Pancreas (tissue), 10 donors: ENCODE results near the gene TNS3. TPM values are rescaled to one million over a fixed set of nuclear protein-coding genes. Genes with fewer than 3 reads are reported as not detected.
A peak's percentile ranks its signal among the peaks of the same experiment; 100 is the strongest.

Experiments
- ATAC-seq, 4 donors: fragments of 200-7000 bp; cut with Tn5 transposase; one replicate each; pipeline versions ENCODE4 v1.8.0 to v1.9.1; 2020; ENCODE audit warnings: mild to moderate bottlenecking in 4 of 4, moderate library complexity in 4 of 4
- DNase-seq, 6 donors: peaks; one replicate each; pipeline ENCODE4 v3.0.0-alpha.2; 2020
- FAIRE-seq: peaks from 2 replicates; lab custom pipeline; 2012; peaks lifted over from hg19 to GRCh38; lab: Jason Lieb, UNC
- H3K27ac ChIP-seq, 4 donors: fragments of 200-600 bp; sonication (generic); 1 replicate in 3 of 4; 2 replicates in 1 of 4; pipeline versions ENCODE4 v1.5.0 to v1.8.0; 2020
- H3K27me3 ChIP-seq, 4 donors: fragments of 200-600 bp; one replicate each; pipeline ENCODE4 v1.8.0; 2021
- H3K36me3 ChIP-seq, 3 donors: fragments of 200-600 bp; sonication (generic) in 1 of 3; one replicate each; pipeline versions ENCODE4 v1.5.0 to v1.8.0; 2020 to 2021
- H3K4me1 ChIP-seq, 3 donors: fragments of 200-600 bp; one replicate each; pipeline ENCODE4 v1.8.0; 2021
- H3K4me3 ChIP-seq, 4 donors: fragments of 200-600 bp; sonication (generic) in 2 of 4; one replicate each; pipeline versions ENCODE4 v1.5.0 to v1.8.0; 2020 to 2021
- H3K9me3 ChIP-seq, 4 donors: fragments of 200-600 bp; one replicate each; pipeline ENCODE4 v1.8.0; 2021
- WGBS, 2 donors: extraction: QIAGEN DNeasy Blood & Tissue Kit; methylation state at CpG; one replicate each; pipeline ENCODE4 v1.1.7; 2013; 5-methylcytosine and 5-hydroxymethylcytosine counted together
- intact Hi-C, 3 donors: fragments of 100-400 bp; cut with DNase I; formaldehyde crosslinking; loops; one replicate each; pipeline versions ENCODE4 v1.11.1 to v1.14.2; 2022
- polyA plus RNA-seq, 2 donors: library from polyadenylated mRNA; stranded (reverse); fragments of 200-250 nt; gene quantifications; one replicate each; pipeline ENCODE4 v1.2.3, GENCODE V29; 2013
- total RNA-seq, 6 donors: library from RNA; stranded (reverse); fragmentation: NEBNext Ultra II Directional in 4 of 6; extraction: Animal tissue kit (Norgen Biotek cat#: 25700) in 4 of 6; gene quantifications; one replicate each; pipeline versions ENCODE4 v1.2.1 to v1.2.4, GENCODE V29; 2021 to 2023
- TF ChIP-seq, protein P1 (sequence below), 4 donors: fragments of 200-600 bp; sonication (generic) in 3 of 4; IDR thresholded peaks; one replicate each; pipeline versions ENCODE4 v1.5.0 to v1.8.0; 2021; ENCODE audit warnings: antibody characterized with exemption in 4 of 4
- donor health status: healthy with polysubstance abuse.
- donor health status: DM: no; HTN: no; CAD: no; lungs with moderate emphysema.
- donor health status: DM: no; HTN: no; CAD: no.
- donor health status: control.
- donor health status: control.
- donor health status: Bipolar disorder and iron deficiency.
- donor health status: DM: yes; HTN: yes; CAD: no.
- donor health status: DM: no; HTN: no; CAD: no.
- donor health status: DM: no; HTN: no; CAD: no.
- donor health status: DM: yes; HTN: yes; CAD: no.

The TNS3 gene
- total and polyA plus RNA-seq, 8 donors, result 28.0 to 125 (median 91.2) TPM

DNA sequence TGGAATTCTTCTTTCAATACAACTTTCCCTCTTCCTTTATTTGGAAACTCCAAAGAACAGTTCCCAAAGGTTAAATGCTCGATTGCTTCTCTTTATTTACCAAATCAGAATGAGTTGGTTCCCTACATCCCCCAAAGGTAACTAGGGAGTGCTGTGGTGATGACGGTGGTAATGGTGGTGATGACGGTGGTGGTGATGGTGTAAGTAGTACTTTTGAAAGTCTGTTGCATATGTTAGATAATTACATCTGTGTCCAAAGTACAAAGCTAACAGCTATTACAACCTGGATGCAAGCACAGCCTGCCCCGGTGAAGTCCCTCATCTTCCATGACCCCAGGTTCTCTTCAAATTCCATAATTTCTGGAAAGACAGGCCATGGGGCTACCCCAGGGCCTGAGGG lies 115.1 kb downstream of the TNS3 start:
- Histone ChIP-seq H3K36me3 (peaks cover 0 to 3% (median 0%) of the 10 kb centered on the region in 3 donors), H3K4me1 (peaks cover 16 to 34% (median 26%) of the 10 kb centered on the region in 3 donors), H3K27me3 (no peaks in the 10 kb centered on the region), H3K27ac (peak overlapping the region in 1 of 4 donors; percentile 51), H3K4me3 (no peak overlapping the region), H3K9me3 (no peaks in the 10 kb centered on the region)
- intact Hi-C loops, result no loop called here
- ATAC-seq, result no peak
- 81 to 83% methylated on average over 4 of the region's 4 CpGs for WGBS, 2 donors
- TF ChIP-seq, protein P1, sequence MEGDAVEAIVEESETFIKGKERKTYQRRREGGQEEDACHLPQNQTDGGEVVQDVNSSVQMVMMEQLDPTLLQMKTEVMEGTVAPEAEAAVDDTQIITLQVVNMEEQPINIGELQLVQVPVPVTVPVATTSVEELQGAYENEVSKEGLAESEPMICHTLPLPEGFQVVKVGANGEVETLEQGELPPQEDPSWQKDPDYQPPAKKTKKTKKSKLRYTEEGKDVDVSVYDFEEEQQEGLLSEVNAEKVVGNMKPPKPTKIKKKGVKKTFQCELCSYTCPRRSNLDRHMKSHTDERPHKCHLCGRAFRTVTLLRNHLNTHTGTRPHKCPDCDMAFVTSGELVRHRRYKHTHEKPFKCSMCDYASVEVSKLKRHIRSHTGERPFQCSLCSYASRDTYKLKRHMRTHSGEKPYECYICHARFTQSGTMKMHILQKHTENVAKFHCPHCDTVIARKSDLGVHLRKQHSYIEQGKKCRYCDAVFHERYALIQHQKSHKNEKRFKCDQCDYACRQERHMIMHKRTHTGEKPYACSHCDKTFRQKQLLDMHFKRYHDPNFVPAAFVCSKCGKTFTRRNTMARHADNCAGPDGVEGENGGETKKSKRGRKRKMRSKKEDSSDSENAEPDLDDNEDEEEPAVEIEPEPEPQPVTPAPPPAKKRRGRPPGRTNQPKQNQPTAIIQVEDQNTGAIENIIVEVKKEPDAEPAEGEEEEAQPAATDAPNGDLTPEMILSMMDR (IDR thresholded peaks at IDR 0.05), result no peak
- FAIRE-seq, result no peak
- DNase-seq, result no peak

DNA sequence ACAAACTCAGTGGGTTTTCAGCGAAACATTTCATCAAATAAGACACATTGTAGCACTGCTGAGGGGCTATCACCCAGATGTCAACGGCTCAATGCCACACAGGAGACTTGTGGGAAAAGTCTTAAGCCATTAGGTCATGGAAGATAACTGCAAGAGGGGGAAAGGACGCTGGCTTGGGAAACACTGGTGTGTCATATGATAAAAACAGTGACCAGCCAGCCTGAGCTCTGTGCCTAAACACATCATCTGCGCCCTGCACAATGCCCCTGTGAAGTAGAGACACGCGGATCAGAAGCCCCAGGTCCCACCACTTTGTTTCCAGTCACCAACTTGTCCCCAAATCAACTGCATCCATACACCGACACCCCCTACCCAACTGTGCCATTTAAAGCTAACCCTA lies 116.7 kb downstream of the TNS3 start:
- no peak for DNase-seq
- no peak overlapping the region for H3K4me3 ChIP-seq
- peaks cover 11 to 39% (median 26%) of the 10 kb centered on the region in 3 donors for H3K4me1 ChIP-seq
- FAIRE-seq, result no peak
- intact Hi-C loops, result no loop called here
- 50 to 53% methylated on average over 7 of the region's 7 CpGs for WGBS, 2 donors
- TF ChIP-seq, protein P1 (IDR thresholded peaks at IDR 0.05), result no peak
- ATAC-seq, result peak in 3 of 4 donors; percentile 21 to 50 (median 41)
- no peaks in the 10 kb centered on the region for H3K27me3 ChIP-seq
- H3K27ac ChIP-seq, result peak overlapping the region in 1 of 4 donors; percentile 19
- H3K9me3 ChIP-seq, result no peaks in the 10 kb centered on the region
- H3K36me3 ChIP-seq, result peaks cover 0 to 3% (median 0%) of the 10 kb centered on the region in 3 donors

DNA sequence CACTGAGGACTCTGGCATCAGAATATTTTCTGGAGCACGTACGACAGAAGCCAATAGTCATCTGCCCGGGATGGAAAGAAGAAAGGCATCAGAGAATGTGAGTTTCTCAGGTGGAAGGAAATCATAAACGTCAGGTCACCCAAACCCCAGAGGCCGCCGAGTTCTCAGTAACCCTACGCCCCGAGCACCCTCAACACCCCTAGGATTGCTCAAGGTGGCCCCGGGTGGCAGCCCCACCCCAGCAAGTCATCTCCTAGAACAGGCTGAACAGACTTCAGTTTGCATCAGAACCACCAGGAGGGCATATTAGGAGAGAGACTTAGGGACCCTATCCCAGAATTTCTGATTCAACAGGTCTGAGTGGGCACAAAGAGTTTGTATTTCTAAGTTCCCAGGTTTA lies 117.6 kb downstream of the TNS3 start:
- FAIRE-seq, result no peak
- peak overlapping the region in 1 of 4 donors; percentile 11 for H3K27ac ChIP-seq
- peaks cover 0 to 3% (median 0%) of the 10 kb centered on the region in 3 donors for H3K36me3 ChIP-seq
- intact Hi-C loops, result no loop called here
- 85 to 86% methylated on average over 9 of the region's 9 CpGs for WGBS, 2 donors
- ATAC-seq, result no peak
- no peak overlapping the region for H3K4me3 ChIP-seq
- H3K27me3 ChIP-seq, result no peaks in the 10 kb centered on the region
- TF ChIP-seq, protein P1 (IDR thresholded peaks at IDR 0.05), result no peak
- H3K4me1 ChIP-seq, result peaks cover 11 to 39% (median 21%) of the 10 kb centered on the region in 3 donors
- DNase-seq, result peak in 1 of 6 donors; percentile 22
- no peaks in the 10 kb centered on the region for H3K9me3 ChIP-seq

DNA sequence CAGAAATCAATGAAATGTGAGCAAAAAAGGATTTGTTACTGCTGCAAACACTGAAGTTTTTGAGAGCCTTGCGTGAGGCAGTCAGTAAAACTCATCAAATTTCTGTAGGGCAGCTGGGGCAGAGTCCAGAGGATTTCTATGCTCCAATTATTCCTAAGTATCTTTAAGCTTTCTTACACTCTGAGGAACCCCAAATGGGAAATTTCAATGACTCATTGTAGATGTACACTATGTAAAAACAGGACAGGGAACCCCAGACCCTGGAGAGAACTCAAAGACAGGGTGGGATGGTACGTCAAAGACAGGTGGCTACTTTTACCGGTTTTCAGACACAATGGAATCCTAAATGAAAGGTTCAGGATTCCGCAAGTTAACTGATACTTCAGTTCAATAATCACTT lies 120.2 kb downstream of the TNS3 start:
- Histone ChIP-seq H3K4me1 (peaks cover 20 to 43% (median 25%) of the 10 kb centered on the region in 3 donors), H3K9me3 (no peaks in the 10 kb centered on the region), H3K27ac (peak overlapping the region in 2 of 4 donors; percentile 14 to 44), H3K27me3 (no peaks in the 10 kb centered on the region), H3K36me3 (peaks cover 0 to 3% (median 0%) of the 10 kb centered on the region in 3 donors), H3K4me3 (no peak overlapping the region)
- TF ChIP-seq, protein P1 (IDR thresholded peaks at IDR 0.05), result no peak
- WGBS, 2 donors, result 84 to 88% methylated on average over 4 of the region's 4 CpGs
- ATAC-seq, result no peak
- FAIRE-seq, result no peak
- DNase-seq, result no peak
- intact Hi-C loops, result no loop called here

DNA sequence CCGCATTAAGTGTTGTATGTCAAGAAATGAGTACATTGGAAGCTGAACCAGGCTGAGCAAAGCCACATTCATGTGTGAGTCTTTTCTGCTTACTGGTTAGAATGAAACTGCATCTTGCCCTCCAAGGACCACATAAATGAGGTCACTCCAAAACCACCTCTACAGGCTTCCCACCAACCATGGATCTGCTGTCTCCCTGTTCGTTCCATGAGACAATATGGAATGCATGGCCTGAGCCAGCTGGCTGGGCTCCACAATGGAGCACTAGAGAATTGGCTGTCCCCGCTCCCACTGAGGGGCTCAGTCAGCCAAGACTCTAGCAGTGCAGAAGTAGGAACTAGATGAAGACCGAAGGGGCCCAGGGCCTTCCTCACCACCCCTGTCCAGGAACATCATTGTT lies 120.8 kb downstream of the TNS3 start:
- Histone ChIP-seq H3K27ac (peak overlapping the region in 2 of 4 donors; percentile 14 to 44), H3K4me3 (no peak overlapping the region), H3K9me3 (no peaks in the 10 kb centered on the region), H3K36me3 (peaks cover 0 to 3% (median 0%) of the 10 kb centered on the region in 3 donors), H3K4me1 (peaks cover 20 to 43% (median 25%) of the 10 kb centered on the region in 3 donors), H3K27me3 (no peaks in the 10 kb centered on the region)
- FAIRE-seq (no peak), DNase-seq (peak in 1 of 6 donors; percentile 64), ATAC-seq (peak; percentile 32 to 72 (median 60))
- TF ChIP-seq, protein P1 (IDR thresholded peaks at IDR 0.05), result no peak
- 37 to 42% methylated on average over 4 of the region's 4 CpGs for WGBS, 2 donors
- intact Hi-C loops, result no loop called here
